ENCODE results near the gene ACSF2. TPM values are rescaled to one million over a fixed set of nuclear protein-coding genes. Genes with fewer than 3 reads are reported as not detected.

The ACSF2 gene
- polyA plus RNA-seq, 2 of the 4 experiments (the other 2 are of a cell fraction): 24.4 to 33.6 TPM

GRCh38 chr17:50429793-50430192 is 3.8 kb downstream of the ACSF2 start:
- no peak for TF ChIP-seq EP300 (IDR thresholded peaks at IDR 0.05)
- no peak for TF ChIP-seq RNF2 (IDR thresholded peaks at IDR 0.05; ENCODE audit: borderline replicate concordance, low read depth)
- no peak for TF ChIP-seq ELK1 (IDR thresholded peaks at IDR 0.05; ENCODE audit: low read depth, low read length)
- TF ChIP-seq KDM1A (IDR thresholded peaks at IDR 0.05; ENCODE audit: low read depth): no peak
- TF ChIP-seq, protein P1, sequence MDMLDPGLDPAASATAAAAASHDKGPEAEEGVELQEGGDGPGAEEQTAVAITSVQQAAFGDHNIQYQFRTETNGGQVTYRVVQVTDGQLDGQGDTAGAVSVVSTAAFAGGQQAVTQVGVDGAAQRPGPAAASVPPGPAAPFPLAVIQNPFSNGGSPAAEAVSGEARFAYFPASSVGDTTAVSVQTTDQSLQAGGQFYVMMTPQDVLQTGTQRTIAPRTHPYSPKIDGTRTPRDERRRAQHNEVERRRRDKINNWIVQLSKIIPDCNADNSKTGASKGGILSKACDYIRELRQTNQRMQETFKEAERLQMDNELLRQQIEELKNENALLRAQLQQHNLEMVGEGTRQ (IDR thresholded peaks at IDR 0.05): no peak
- TF ChIP-seq CEBPB (IDR thresholded peaks at IDR 0.05): no peak
- TF ChIP-seq NFE2L2 (conservative IDR thresholded peaks at IDR 0.05; ENCODE audit: low read length): no peak
- no peak for TF ChIP-seq TP53 (CRISPR knock-in tag; IDR thresholded peaks at IDR 0.05)
- no peak for TF ChIP-seq RCOR1 (IDR thresholded peaks at IDR 0.05; ENCODE audit: low read depth, low read length)
- TF ChIP-seq MAFK (IDR thresholded peaks at IDR 0.05; ENCODE audit: partially characterized antibody): no peak
- Histone ChIP-seq H3K4me1 (peaks cover 19% of the 10 kb centered on the region), H3K4me2 (no peak overlapping the region), H3K27ac (no peak overlapping the region), H3K4me3 (no peak overlapping the region), H3K9me3 (no peaks in the 10 kb centered on the region)
- ATAC-seq: no peak
- ChIA-PET POLR2A (interaction anchor here (0.6 to 1.7 kb wide), 2 partner anchors 33 to 295 kb away, joined by 3 to 5 read pairs; partner anchors contain the start of gene LRRC59), CTCF (interaction anchor here (0.8 to 8.4 kb wide), 5 partner anchors 8 to 49 kb away, joined by 3 to 55 read pairs (median 4); partner anchors contain the start of genes LRRC59 and RSAD1)
- 85% methylated on average over 4 of the region's 4 CpGs for WGBS (ENCODE audit: missing lambda C conversion rate)
- FAIRE-seq: no peak
- no peak for DNase-seq (ENCODE audit: low read depth in 1 of 2, low spot score in 1 of 2)

DNA sequence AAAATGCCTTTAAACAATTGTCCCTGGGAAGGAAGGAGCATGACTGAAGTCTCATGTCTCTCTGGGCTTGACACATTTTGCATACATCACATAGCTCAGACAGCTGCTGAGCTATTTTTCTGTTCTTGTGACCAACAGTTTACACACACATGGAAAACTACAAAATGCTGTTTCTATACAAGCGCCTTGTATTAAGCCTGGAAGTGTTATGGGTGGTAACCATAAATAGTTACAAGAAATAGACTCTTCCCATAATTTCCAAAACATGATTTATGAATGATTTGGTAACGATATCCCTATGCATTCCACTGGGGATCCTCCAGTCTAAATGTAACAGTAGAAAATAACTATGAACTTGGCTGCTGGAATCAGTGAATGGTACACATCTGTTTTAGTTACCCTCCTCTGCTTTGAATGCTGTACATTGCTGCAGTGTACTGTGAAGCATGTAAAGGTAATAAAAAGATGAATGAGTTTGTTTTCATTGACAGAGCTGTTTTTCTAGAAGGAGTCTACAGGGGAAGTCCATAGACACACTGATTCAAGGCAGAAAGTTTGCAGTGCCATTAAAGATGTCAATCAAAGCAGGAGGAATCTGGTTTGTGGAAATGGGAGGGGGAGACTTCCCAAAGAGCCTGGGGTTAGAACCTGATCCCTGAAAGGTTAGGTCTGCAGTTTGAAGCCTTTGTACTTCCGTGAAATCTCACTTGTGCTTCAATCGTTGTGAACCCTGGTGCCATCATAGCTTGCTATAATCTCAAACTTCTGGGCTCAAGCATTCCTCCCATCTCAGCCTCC is 5.0 kb downstream of the ACSF2 start:
- no peak overlapping the region for H3K27ac ChIP-seq
- 88% methylated on average over 4 of the region's 4 CpGs for WGBS (ENCODE audit: missing lambda C conversion rate)
- H3K4me2 ChIP-seq: no peak overlapping the region
- no peak for TF ChIP-seq RNF2 (IDR thresholded peaks at IDR 0.05; ENCODE audit: borderline replicate concordance, low read depth)
- ATAC-seq: no peak
- no peak for FAIRE-seq
- no peak for DNase-seq (ENCODE audit: low read depth in 1 of 2, low spot score in 1 of 2)
- CTCF ChIA-PET: interaction anchor here (0.8 to 8.4 kb wide), 8 partner anchors 21 to 195 kb away, joined by 3 to 55 read pairs (median 4); partner anchors contain the start of genes LRRC59 and RSAD1
- H3K4me1 ChIP-seq: peaks cover 12% of the 10 kb centered on the region
- POLR2A ChIA-PET: interaction anchor here (0.9 to 1.7 kb wide), 2 partner anchors 34 kb away, joined by 3 to 5 read pairs; partner anchors contain the start of gene LRRC59
- no peaks in the 10 kb centered on the region for H3K9me3 ChIP-seq
- no peak overlapping the region for H3K4me3 ChIP-seq

- Histone ChIP-seq H3K4me1 (peaks cover 6% of the 10 kb centered on the region), H3K27ac (no peak overlapping the region), H3K4me2 (no peak overlapping the region), H3K9me3 (no peaks in the 10 kb centered on the region), H3K4me3 (no peak overlapping the region)
- DNase-seq (ENCODE audit: low read depth in 1 of 2, low spot score in 1 of 2) (no peak), ATAC-seq (no peak), FAIRE-seq (no peak)
- WGBS (ENCODE audit: missing lambda C conversion rate): 52% methylated on average over 4 of the region's 4 CpGs
- ChIA-PET CTCF (interaction anchor here (0.8 to 8.4 kb wide), 8 partner anchors 15 to 194 kb away, joined by 3 to 55 read pairs (median 4); partner anchors contain the start of gene LRRC59), POLR2A (interaction anchor here (0.9 kb wide), 1 partner anchor 35 kb away, joined by 3 read pairs; the partner anchor contains the start of gene LRRC59)
- TF ChIP-seq HDAC2 (IDR thresholded peaks at IDR 0.05): no peak
- TF ChIP-seq EHMT2 (IDR thresholded peaks at IDR 0.05; ENCODE audit: low read depth): no peak
- TF ChIP-seq ZNF302 (CRISPR knock-in tag; IDR thresholded peaks at IDR 0.05): no peak
- no peak for TF ChIP-seq MAZ (IDR thresholded peaks at IDR 0.05; ENCODE audit: borderline replicate concordance, low read depth, low read length)
- no peak for TF ChIP-seq ELK1 (IDR thresholded peaks at IDR 0.05; ENCODE audit: low read depth, low read length)
- TF ChIP-seq CEBPB (IDR thresholded peaks at IDR 0.05): no peak
- no peak for TF ChIP-seq PBX3 (IDR thresholded peaks at IDR 0.05)
- no peak for TF ChIP-seq HES2 (IDR thresholded peaks at IDR 0.05)
- TF ChIP-seq, protein P2, sequence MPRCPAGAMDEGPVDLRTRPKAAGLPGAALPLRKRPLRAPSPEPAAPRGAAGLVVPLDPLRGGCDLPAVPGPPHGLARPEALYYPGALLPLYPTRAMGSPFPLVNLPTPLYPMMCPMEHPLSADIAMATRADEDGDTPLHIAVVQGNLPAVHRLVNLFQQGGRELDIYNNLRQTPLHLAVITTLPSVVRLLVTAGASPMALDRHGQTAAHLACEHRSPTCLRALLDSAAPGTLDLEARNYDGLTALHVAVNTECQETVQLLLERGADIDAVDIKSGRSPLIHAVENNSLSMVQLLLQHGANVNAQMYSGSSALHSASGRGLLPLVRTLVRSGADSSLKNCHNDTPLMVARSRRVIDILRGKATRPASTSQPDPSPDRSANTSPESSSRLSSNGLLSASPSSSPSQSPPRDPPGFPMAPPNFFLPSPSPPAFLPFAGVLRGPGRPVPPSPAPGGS (IDR thresholded peaks at IDR 0.05): no peak
- TF ChIP-seq HOXA7 (CRISPR knock-in tag; IDR thresholded peaks at IDR 0.05): no peak
- TF ChIP-seq CHD4 (IDR thresholded peaks at IDR 0.05; ENCODE audit: borderline replicate concordance): no peak
- no peak for TF ChIP-seq KDM5A (IDR thresholded peaks at IDR 0.05)
- TF ChIP-seq ZC3H11A (IDR thresholded peaks at IDR 0.05): no peak
- TF ChIP-seq ZFP36 (IDR thresholded peaks at IDR 0.05; ENCODE audit: borderline replicate concordance, partially characterized antibody): no peak
Observed at GRCh38 chr17:50432125-50432762, 6.2 kb downstream of the ACSF2 start.
